Natural killer cell treated with Interleukin-12 subunit alpha and Interleukin-12 subunit beta and Interleukin-15 and Interleukin-18, amount 100 ng/mL, for 72 hours (primary cell): ENCODE results near the gene SULT1B1. TPM values are rescaled to one million over a fixed set of nuclear protein-coding genes. Genes with fewer than 3 reads are reported as not detected.

Source experiments
- ATAC-seq, 2 donors: fragments of 150-1000 bp; cut with Tn5 transposase in 1 of 2; sonication (Bioruptor Pico), chemical (Tn5 transposase) in 1 of 2; 2 replicates each; pipeline ENCODE4 v1.10.0; 2021
- DNase-seq: peaks from one replicate; pipeline ENCODE4 v3.0.0; 2022; ENCODE audit warnings: low spot score
- H3K27ac Mint-ChIP-seq, 2 donors: 1 replicate in 1 of 2; 2 replicates in 1 of 2; pipeline ENCODE4 v1.8.0; 2022; ENCODE audit warnings: mixed read lengths in 2 of 2, mild to moderate bottlenecking in 1 of 2, moderate library complexity in 1 of 2
- H3K27me3 Mint-ChIP-seq, 2 donors: 1 replicate in 1 of 2; 2 replicates in 1 of 2; pipeline ENCODE4 v1.8.0; 2022; ENCODE audit warnings: mixed read lengths in 2 of 2
- H3K36me3 Mint-ChIP-seq: one replicate; pipeline ENCODE4 v1.8.0; 2022; ENCODE audit warnings: mixed read lengths
- H3K4me1 Mint-ChIP-seq, 2 donors: 1 replicate in 1 of 2; 2 replicates in 1 of 2; pipeline ENCODE4 v1.8.0; 2022; ENCODE audit warnings: low read depth in 2 of 2, mixed read lengths in 2 of 2, mild to moderate bottlenecking in 1 of 2
- H3K4me3 Mint-ChIP-seq: one replicate; pipeline ENCODE4 v1.8.0; 2022; ENCODE audit warnings: mixed read lengths
- H3K9me3 Mint-ChIP-seq: 2 replicates; pipeline ENCODE4 v1.8.0; 2022; ENCODE audit warnings: mixed read lengths
- total RNA-seq, 2 donors: library from RNA; stranded (reverse); gene quantifications; one replicate each; pipeline ENCODE4 v1.2.3, GENCODE V29; 2022

The SULT1B1 gene
- total RNA-seq, 2 donors from 2014 or later = 0.08 to 1.1 TPM

GRCh38 chr4:69735119-69735518, 25.3 kb downstream of the SULT1B1 start:
- Mint-ChIP-seq H3K36me3 (no peaks in the 10 kb centered on the region), H3K4me1 (no peaks in the 10 kb centered on the region), H3K27ac (no peak overlapping the region), H3K4me3 (no peak overlapping the region), H3K27me3 (no peaks in the 10 kb centered on the region), H3K9me3 (no peaks in the 10 kb centered on the region)
- DNase-seq (no peak), ATAC-seq (no peak)

GRCh38 chr4:69731847-69732246, 28.6 kb downstream of the SULT1B1 start:
- Mint-ChIP-seq H3K9me3 (no peaks in the 10 kb centered on the region), H3K36me3 (no peaks in the 10 kb centered on the region), H3K4me3 (no peak overlapping the region), H3K27me3 (no peaks in the 10 kb centered on the region), H3K4me1 (no peaks in the 10 kb centered on the region), H3K27ac (no peak overlapping the region)
- ATAC-seq = no peak
- DNase-seq = no peak

- H3K36me3 Mint-ChIP-seq = no peaks in the 10 kb centered on the region
- H3K9me3 Mint-ChIP-seq = no peaks in the 10 kb centered on the region
- H3K4me3 Mint-ChIP-seq = no peak overlapping the region
- ATAC-seq (no peak), DNase-seq (no peak)
- peaks cover 0 to 2% of the 10 kb centered on the region in 2 donors for H3K4me1 Mint-ChIP-seq
- H3K27ac Mint-ChIP-seq = no peak overlapping the region
- no peaks in the 10 kb centered on the region for H3K27me3 Mint-ChIP-seq
These were observed 29.2 kb downstream of the SULT1B1 start for GRCh38 chr4:69731241-69731640.

DNA sequence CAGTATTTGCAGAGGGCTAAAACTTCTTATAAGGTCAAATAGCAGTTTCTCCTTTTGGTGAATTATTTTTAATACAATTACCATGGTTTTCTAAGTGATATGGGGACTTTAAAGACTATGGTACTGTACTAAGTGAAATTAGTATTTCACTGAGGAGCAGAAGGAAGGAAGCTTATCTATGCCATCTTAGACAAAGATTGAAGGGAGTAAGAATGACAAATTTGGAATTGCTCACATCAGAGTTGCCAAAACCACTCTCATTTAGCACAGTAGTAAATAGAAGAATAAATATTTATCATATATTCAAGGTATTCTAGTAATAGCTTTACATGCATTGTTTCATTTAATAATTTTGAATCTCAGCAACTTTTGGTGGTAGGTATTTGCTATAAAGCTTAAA, 30.4 kb downstream of the SULT1B1 start:
- no peaks in the 10 kb centered on the region for H3K36me3 Mint-ChIP-seq
- no peak for ATAC-seq

DNA sequence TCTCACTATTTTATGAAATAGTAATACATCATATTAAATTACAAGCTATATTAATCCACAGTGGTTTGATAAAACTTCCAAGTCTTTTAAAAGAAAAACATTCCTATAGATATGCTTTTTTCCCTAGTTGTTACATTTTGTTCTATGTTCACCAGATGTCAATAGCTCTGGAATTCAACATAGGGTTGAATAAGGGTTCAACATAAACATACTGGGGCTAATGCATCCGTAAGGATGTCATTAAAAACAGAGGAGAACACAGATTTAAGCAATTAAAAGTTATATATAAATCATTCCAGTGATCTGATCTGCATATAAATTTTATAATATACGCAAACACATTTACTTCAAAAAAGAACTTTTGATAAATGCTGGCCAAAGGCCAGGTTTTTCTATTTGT, 32.5 kb downstream of the SULT1B1 start:
- Mint-ChIP-seq H3K4me1 (peaks cover 0 to 2% of the 10 kb centered on the region in 2 donors), H3K4me3 (no peak overlapping the region), H3K27ac (no peak overlapping the region), H3K9me3 (no peaks in the 10 kb centered on the region), H3K27me3 (no peaks in the 10 kb centered on the region), H3K36me3 (peaks cover 3% of the 10 kb centered on the region)
- ATAC-seq = no peak
- DNase-seq = no peak

More for the DNA sequence above, 30.4 kb downstream of the SULT1B1 start:
- H3K27me3 Mint-ChIP-seq = no peaks in the 10 kb centered on the region
- H3K4me3 Mint-ChIP-seq = no peak overlapping the region
- peaks cover 0 to 2% of the 10 kb centered on the region in 2 donors for H3K4me1 Mint-ChIP-seq
- no peak for DNase-seq
- H3K9me3 Mint-ChIP-seq = no peaks in the 10 kb centered on the region
- H3K27ac Mint-ChIP-seq = no peak overlapping the region

DNA sequence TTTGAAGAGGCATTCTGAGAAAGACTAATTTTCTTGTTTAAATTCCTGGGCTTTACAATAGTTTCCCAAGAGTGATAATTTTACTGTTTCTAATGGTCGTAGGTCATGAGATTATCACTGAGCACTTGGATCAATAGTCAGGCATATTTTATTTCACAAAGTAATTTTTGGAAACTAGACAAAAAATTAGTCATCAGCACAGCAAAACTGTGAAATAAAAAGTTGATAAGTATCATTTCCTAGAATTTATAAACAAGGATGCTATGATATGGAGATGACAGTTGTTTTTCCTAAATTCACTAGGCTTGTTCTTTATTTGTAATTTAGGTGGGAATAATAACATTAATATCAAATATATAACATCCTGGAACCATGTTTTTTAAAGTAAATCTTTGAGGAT, 33.0 kb downstream of the SULT1B1 start:
- Mint-ChIP-seq H3K27ac (no peak overlapping the region), H3K4me3 (no peak overlapping the region), H3K27me3 (no peaks in the 10 kb centered on the region), H3K9me3 (no peaks in the 10 kb centered on the region), H3K4me1 (peaks cover 0 to 2% of the 10 kb centered on the region in 2 donors), H3K36me3 (peaks cover 6% of the 10 kb centered on the region)
- no peak for ATAC-seq
- DNase-seq = no peak

GRCh38 chr4:69726971-69727370, 33.4 kb downstream of the SULT1B1 start:
- peaks cover 0 to 2% of the 10 kb centered on the region in 2 donors for H3K4me1 Mint-ChIP-seq
- H3K4me3 Mint-ChIP-seq = no peak overlapping the region
- H3K36me3 Mint-ChIP-seq = peaks cover 6% of the 10 kb centered on the region
- H3K27ac Mint-ChIP-seq = no peak overlapping the region
- no peak for DNase-seq
- ATAC-seq = no peak
- no peaks in the 10 kb centered on the region for H3K9me3 Mint-ChIP-seq
- H3K27me3 Mint-ChIP-seq = no peaks in the 10 kb centered on the region

GRCh38 chr4:69718396-69719271, 41.8 kb downstream of the SULT1B1 start:
- Mint-ChIP-seq H3K27me3 (no peaks in the 10 kb centered on the region), H3K4me1 (no peaks in the 10 kb centered on the region), H3K27ac (no peak overlapping the region), H3K4me3 (no peak overlapping the region), H3K36me3 (peaks cover 6% of the 10 kb centered on the region), H3K9me3 (no peaks in the 10 kb centered on the region)
- ATAC-seq (no peak), DNase-seq (no peak)

- H3K4me3 Mint-ChIP-seq = no peak overlapping the region
- no peaks in the 10 kb centered on the region for H3K9me3 Mint-ChIP-seq
- no peaks in the 10 kb centered on the region for H3K4me1 Mint-ChIP-seq
- peaks cover 2% of the 10 kb centered on the region for H3K36me3 Mint-ChIP-seq
- DNase-seq (no peak), ATAC-seq (no peak)
- H3K27me3 Mint-ChIP-seq = no peaks in the 10 kb centered on the region
- H3K27ac Mint-ChIP-seq = no peak overlapping the region
These were observed 42.6 kb downstream of the SULT1B1 start for GRCh38 chr4:69717778-69718177.

DNA sequence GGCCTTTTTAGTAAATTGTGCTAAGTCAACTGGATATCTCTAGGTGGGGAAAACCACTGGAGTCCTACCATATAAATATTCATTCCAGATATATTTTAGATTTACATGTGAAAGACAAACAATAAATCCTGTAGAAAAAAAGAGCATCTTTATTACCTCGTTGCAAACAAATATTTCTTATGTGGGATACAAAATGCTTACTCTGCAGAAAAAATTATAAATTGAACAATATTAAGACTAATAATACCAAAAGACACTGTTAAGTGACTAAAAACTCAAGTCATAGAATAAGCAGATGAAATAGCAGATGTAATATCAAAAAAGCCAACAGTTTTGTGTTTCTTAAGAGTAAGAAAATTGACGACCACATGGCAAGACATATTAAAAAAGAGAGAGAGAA, 43.8 kb downstream of the SULT1B1 start:
- Mint-ChIP-seq H3K27ac (no peak overlapping the region), H3K27me3 (no peaks in the 10 kb centered on the region), H3K4me3 (no peak overlapping the region), H3K4me1 (no peaks in the 10 kb centered on the region), H3K36me3 (no peaks in the 10 kb centered on the region), H3K9me3 (no peaks in the 10 kb centered on the region)
- DNase-seq (no peak), ATAC-seq (no peak)

DNA sequence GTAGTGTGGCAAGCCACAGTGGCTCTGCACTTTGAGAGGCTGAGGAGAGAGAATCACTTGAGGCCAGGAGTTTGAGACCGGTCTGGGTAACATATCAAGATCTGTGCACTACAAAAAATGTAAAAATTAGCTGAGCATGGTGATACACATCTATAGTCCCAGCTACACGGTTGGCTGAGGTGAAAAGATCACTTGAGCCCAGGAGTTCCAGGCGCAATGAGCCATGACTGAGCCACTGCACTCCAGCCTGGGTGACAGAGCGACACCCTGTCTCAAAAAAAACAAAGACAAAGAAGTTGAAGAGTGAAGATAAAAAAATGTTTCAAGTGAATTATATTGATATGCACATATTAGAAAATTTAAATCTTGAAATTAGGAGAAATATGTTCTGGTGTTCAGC, 46.3 kb downstream of the SULT1B1 start:
- Mint-ChIP-seq H3K9me3 (no peaks in the 10 kb centered on the region), H3K27me3 (no peaks in the 10 kb centered on the region), H3K4me1 (no peaks in the 10 kb centered on the region), H3K36me3 (peaks cover 5% of the 10 kb centered on the region), H3K27ac (peak overlapping the region in 1 of 2 donors; percentile 25), H3K4me3 (no peak overlapping the region)
- DNase-seq (no peak), ATAC-seq (no peak)

DNA sequence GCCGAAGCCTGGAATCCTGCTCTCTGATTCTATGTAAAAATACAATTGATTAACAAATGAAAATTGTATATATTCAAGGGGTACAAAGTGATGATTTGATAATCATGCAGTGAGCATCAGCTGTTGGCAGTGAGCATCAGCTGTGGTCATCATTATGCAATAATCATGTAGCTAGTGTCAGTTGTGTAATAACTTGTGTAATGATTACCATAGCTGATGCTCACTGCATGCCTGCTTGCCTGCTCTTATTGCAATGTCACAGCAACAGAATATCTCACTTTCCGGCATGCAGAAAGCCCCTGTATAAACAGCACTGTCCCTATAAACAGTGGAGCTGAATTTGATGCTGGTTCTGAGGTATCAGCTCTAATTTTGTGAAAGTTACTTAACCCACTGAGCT, 46.8 kb downstream of the SULT1B1 start:
- ATAC-seq = peak; percentile 46 to 73

DNA sequence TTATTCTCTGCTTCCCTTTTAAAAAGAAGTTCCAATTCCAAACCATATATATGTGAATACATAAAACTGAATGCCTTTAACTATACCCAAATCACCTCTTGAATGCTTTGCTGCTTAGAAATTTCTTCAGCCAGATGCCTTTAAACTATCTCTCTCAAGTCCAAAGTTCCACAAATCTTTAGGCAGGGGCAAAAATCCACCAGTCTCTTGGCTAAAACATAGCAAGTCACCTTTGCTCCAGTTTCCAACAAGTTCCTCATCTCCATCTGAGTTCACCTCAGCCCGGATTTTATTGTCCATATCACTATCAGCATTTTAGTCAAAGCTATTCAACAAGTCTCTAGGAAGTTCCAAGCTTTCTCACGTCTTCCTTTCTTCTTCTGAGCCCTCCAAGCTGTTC, 49.8 kb downstream of the SULT1B1 start:
- H3K27me3 Mint-ChIP-seq = no peaks in the 10 kb centered on the region
- no peaks in the 10 kb centered on the region for H3K4me1 Mint-ChIP-seq
- peaks cover 5% of the 10 kb centered on the region for H3K36me3 Mint-ChIP-seq
- ATAC-seq (no peak), DNase-seq (no peak)
- H3K9me3 Mint-ChIP-seq = no peaks in the 10 kb centered on the region
- no peak overlapping the region for H3K4me3 Mint-ChIP-seq
- H3K27ac Mint-ChIP-seq = no peak overlapping the region

More for the DNA sequence above, 46.8 kb downstream of the SULT1B1 start:
- Mint-ChIP-seq H3K27ac (peak overlapping the region in 1 of 2 donors; percentile 37), H3K27me3 (no peaks in the 10 kb centered on the region), H3K4me1 (no peaks in the 10 kb centered on the region), H3K4me3 (no peak overlapping the region), H3K36me3 (peaks cover 5% of the 10 kb centered on the region), H3K9me3 (no peaks in the 10 kb centered on the region)
- DNase-seq = no peak

GRCh38 chr4:69708211-69708610, 52.2 kb downstream of the SULT1B1 start:
- H3K36me3 Mint-ChIP-seq = peaks cover 5% of the 10 kb centered on the region
- ATAC-seq = no peak
- no peak overlapping the region for H3K4me3 Mint-ChIP-seq

More at GRCh38 chr4:69708211-69708610, 52.2 kb downstream of the SULT1B1 start:
- DNase-seq = no peak
- no peak overlapping the region for H3K27ac Mint-ChIP-seq
- no peaks in the 10 kb centered on the region for H3K4me1 Mint-ChIP-seq
- no peaks in the 10 kb centered on the region for H3K9me3 Mint-ChIP-seq
- H3K27me3 Mint-ChIP-seq = peaks cover 0 to 3% of the 10 kb centered on the region in 2 donors
